Esophagus squamous epithelium (tissue), 4 donors: ENCODE measurements around the gene ATF7IP.

Source experiments
- CTCF ChIP-seq, 6 experiments: fragments of 450-650 bp in 4 of 6; fragments of 200-600 bp in 2 of 6; sonication (generic) in 2 of 6; IDR thresholded peaks; one replicate each; pipeline ENCODE4 v1.5.1; 2016 to 2019; ENCODE audit warnings: antibody characterized with exemption in 6 of 6, mild to moderate bottlenecking in 4 of 6, moderate library complexity in 4 of 6
- POLR2A ChIP-seq, 4 donors: fragments of 450-650 bp; IDR thresholded peaks; one replicate each; pipeline ENCODE4 v1.6.1; 2017; ENCODE audit warnings: antibody characterized with exemption in 4 of 4, mild to moderate bottlenecking in 4 of 4, moderate library complexity in 3 of 4

DNA sequence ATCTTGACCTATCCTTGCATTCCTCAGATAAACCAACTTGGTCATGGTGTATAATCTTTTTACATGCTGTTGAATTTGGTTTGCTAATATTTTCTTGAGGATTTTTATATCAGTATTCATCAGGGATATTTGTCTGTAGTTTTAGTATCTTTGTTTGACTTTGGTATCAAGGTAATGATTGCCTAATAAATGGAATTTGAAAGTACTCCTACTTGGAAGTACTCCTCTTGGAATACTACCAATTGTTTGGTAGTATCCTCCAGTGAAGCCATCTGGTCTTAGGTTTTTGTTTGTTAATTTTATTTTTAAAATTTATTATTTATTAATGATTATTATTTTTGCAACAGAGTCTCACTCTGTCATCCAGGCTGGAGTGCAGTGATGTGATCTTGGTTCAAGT is 85.0 kb downstream of the ATF7IP start:
- TF ChIP-seq POLR2A (IDR thresholded peaks at IDR 0.05) = no peak
- no peak for TF ChIP-seq CTCF (IDR thresholded peaks at IDR 0.05)
